Skin of body (tissue), 2 donors: ENCODE measurements around the gene BNIP5. TPM values are rescaled to one million over a fixed set of nuclear protein-coding genes. Genes with fewer than 3 reads are reported as not detected.

Experiments used
- DNase-seq: peaks from one replicate; lab custom pipeline; 2025; lab: John Stamatoyannopoulos, UW
- total RNA-seq: library from RNA; depleted of rRNA; stranded (reverse); fragments of >200 nt; gene quantifications from one replicate; pipeline ENCODE4 v1.2.3, GENCODE V29; 2014

Gene BNIP5
- total RNA-seq, 1 donor from 2014 or later, result 0.10 TPM

DNA sequence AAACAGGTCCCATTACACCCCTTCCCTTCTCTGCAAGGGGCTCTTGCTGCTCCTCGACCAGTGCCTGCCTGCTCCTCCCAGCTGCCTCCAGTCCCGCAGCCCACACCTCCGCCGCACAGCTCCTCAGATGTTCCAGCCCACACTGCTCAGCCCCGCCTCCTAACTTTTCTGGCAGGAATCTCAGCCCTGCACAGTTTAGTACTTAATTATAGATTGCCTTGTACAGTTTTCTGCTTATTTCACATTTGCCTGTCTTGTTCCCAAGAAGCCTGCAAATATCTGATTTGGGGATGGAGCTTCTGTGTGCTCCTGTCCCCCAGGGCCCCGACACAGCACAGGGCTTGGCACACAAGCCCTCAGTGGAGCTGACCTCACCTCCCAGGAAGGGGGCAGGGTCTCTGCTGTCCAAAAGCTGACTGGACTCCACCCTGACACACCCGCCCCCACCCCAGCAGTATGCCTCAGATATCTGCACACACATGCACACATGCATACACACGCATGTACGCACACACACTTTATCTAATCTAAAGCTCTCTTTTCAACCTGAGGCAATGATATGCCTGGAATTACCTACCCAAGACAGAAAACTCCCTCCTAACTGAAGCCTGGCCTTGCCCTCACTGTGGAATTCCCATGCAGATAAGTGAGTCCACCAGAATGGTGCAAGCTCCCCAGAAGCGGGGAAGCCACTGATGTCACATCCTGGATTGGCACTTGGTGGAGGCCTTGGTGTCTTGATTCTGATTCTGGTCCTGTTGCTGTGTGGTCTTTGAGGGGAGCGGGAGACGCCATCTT, 68.0 kb downstream of the BNIP5 start:
- DNase-seq, result no peak

DNA sequence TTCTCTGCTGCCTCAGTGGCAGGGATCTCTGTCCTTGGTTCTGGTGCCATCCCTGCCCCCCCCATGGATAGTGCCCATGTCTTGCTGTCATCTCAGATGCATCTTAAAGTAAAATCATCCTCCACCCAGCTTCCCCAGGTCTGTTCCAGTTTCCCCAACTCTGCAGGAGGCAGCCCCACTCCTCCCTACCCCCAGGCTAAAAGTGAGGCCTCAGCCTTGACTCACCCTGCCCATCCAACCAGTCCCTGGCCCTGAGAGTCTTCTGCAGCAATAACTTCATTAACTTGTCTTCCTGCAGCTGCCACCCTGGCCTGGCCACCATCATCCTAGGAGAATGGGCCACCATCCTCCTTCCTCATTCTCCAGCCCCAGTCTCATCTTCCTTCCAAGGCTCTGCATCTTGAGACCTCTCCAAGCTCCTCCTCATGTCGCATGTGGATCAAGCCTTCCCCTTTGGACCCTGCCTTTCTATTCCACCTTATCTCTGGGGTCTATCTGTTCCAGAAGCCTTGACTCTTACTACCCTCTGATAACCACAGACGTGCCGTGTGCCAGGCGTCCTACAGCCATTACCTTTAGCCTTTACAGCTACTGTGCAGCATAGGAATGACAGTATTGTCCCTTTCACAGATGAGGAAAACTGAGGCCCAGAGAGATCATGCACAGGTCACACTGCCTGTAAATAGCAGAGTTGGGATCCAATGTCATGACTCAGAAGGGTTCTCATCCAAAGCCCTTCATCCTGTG, 68.8 kb downstream of the BNIP5 start:
- no peak for DNase-seq

DNA sequence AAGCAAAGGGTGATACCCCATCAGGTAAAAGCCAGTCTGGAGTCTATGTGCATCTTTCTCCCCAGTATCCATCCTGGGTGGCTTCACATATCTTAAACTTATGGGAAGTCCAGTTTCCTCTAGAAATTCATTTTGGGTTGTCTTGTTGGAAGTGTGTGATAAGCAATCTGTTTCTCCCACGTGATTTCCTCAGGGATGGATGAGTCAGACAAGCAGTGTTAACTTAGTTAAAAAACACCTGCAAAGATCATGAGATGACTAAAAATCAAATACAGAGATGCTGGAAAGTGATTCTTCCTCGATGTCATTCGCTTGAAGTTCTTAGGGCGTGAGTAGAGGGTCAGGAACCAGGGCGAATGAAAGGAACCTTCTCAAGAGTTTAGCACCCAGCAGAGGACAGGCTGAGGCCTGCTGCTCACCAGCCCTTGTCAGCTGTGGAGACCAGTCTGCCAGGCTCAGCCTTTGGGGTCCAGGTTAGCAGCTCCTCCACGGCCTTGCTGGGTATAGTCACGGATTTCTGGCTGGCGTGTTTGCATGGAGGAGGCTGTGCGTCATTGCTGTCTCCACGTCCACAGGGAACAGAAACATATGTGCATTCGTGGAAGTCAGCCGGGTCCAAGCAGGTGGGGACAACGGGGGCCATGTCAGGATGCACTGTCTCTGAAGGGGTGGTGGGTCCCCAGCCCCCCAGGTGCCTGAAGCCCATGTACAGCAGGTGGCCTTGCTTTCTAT, 69.6 kb downstream of the BNIP5 start:
- DNase-seq, result no peak

Other genes with a start within 250 kb of the BNIP5 start
- gene MAPK13, start 206.4 kb downstream of the BNIP5 start, total RNA-seq, result 29.5 TPM
- gene BRPF3, start 140.1 kb downstream of the BNIP5 start, total RNA-seq, result 15.9 TPM
- 4.2 TPM for gene PNPLA1, start 66.8 kb downstream of the BNIP5 start, total RNA-seq
- gene ETV7, start 50.8 kb upstream of the BNIP5 start, total RNA-seq, result 0.49 TPM
- gene PXT1, start 106.0 kb upstream of the BNIP5 start, total RNA-seq, result not detected
- 75.7 TPM for gene KCTD20, start 106.1 kb upstream of the BNIP5 start, total RNA-seq
- 26.1 TPM for gene STK38, start 210.6 kb upstream of the BNIP5 start, total RNA-seq